ENCODE measurements around the gene TMBIM1. TPM values are rescaled to one million over a fixed set of nuclear protein-coding genes. Genes with fewer than 3 reads are reported as not detected.
A peak's percentile ranks its signal among the peaks of the same experiment; 100 is the strongest.

The TMBIM1 gene
- total RNA-seq, 1 donor from 2014 or later: 109 TPM

DNA sequence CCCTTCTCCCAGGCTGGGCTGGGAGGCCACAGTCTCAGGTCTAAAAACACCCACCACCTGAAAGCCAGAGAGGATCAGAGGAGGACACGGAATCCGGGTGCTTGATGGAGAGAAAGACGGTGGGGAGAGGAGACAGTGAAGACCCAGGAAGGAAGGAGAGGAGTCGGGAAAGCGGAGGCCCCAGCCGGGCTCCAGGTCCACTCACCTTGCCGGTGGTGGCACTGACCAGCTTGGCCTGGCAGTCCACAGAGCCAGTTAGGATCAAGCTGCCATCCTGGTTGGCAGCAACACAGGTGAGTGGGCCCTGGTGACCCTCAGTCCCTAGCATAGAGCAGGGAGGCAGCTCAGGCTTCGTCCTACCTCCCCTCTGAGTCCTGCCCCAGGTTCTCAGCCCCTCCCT lies 26.7 kb downstream of the TMBIM1 start:
- TF ChIP-seq, protein P1, sequence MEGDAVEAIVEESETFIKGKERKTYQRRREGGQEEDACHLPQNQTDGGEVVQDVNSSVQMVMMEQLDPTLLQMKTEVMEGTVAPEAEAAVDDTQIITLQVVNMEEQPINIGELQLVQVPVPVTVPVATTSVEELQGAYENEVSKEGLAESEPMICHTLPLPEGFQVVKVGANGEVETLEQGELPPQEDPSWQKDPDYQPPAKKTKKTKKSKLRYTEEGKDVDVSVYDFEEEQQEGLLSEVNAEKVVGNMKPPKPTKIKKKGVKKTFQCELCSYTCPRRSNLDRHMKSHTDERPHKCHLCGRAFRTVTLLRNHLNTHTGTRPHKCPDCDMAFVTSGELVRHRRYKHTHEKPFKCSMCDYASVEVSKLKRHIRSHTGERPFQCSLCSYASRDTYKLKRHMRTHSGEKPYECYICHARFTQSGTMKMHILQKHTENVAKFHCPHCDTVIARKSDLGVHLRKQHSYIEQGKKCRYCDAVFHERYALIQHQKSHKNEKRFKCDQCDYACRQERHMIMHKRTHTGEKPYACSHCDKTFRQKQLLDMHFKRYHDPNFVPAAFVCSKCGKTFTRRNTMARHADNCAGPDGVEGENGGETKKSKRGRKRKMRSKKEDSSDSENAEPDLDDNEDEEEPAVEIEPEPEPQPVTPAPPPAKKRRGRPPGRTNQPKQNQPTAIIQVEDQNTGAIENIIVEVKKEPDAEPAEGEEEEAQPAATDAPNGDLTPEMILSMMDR (conservative IDR thresholded peaks at IDR 0.05; ENCODE audit: low read depth, low read length): no peak
- DNase-seq (ENCODE audit: low read depth): no peak
- no peak overlapping the region for H3K4me3 ChIP-seq (ENCODE audit: low read depth, low read length)

DNA sequence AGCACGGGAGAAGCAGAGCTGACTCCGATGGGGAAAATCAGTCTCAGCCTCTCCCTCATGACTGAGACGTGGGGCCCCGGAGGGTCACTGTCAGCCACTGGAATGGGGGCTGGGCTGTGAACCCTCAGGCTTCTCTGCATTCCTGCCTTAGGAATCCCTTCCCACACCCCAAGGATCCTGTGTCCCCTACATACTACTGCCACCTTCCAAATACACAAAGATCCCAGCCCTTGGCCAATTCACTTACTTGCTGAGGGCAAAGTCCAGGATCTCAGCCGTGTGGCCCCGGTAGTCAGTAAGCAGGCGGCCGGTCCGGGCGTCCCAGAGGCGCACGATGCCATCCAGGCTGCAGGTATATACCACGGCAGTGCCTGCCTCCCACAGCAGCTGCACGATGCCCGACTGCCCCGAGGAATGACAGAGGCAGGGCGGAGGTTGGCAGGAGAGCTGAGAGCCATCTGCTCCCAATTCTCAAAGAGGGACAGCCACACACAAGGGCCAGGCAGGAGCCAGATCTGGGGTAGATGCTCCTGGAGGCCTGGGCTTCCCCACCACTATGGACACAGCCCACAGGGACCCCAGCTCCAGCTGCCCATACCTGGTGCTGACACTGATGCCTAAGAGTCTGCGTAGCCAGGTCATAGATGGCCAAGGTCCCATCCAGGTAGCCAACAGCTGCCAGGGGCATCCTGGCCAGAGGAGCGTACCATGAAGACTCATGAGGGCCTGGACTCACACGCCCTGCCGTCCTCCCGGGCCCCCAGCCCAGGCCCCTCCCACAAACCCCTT lies 27.3 kb downstream of the TMBIM1 start:
- TF ChIP-seq, protein P1 (conservative IDR thresholded peaks at IDR 0.05; ENCODE audit: low read depth, low read length): no peak
- DNase-seq (ENCODE audit: low read depth): no peak
- H3K4me3 ChIP-seq (ENCODE audit: low read depth, low read length): no peak overlapping the region

DNA sequence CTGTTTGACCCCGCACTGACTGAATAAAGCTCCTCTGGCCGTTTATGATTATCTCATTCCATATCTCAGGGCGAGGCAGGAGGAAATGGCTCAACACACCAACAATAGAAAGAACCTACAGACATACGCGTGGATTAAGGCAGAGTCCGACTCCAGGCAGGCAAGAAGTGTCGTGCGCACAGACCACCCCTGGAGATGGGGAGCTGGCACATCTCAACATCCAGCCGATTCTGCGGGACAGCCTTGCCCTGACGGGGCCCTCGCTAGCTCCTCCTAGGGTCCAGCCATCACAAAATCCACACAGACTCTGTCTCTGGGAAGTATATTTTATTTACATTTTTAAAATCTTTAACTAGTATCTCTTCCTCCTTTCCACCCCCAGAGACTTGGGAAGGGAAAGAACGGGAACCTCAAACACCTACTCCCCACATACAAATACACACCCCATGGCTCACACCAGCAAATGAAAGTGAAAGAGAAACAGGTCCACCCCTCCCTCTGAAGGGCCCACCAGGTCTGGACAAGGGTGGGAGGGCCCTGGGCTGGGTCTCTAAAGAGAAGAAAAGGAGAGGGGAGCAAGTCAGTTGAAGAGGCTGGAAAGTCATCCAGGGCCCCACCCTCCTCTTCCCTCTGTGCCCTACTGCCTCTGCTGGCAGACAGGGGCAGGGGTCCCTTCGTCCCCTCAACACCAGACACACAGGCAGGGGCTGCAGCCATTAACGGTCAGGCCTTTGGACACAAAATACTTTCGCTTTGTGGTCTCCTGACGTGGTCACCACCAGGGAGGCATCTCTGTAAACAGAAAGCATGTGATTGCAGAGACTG lies 28.3 kb downstream of the TMBIM1 start:
- DNase-seq (ENCODE audit: low read depth): no peak
- TF ChIP-seq, protein P1 (conservative IDR thresholded peaks at IDR 0.05; ENCODE audit: low read depth, low read length): peak; percentile 19
- no peak overlapping the region for H3K4me3 ChIP-seq (ENCODE audit: low read depth, low read length)

DNA sequence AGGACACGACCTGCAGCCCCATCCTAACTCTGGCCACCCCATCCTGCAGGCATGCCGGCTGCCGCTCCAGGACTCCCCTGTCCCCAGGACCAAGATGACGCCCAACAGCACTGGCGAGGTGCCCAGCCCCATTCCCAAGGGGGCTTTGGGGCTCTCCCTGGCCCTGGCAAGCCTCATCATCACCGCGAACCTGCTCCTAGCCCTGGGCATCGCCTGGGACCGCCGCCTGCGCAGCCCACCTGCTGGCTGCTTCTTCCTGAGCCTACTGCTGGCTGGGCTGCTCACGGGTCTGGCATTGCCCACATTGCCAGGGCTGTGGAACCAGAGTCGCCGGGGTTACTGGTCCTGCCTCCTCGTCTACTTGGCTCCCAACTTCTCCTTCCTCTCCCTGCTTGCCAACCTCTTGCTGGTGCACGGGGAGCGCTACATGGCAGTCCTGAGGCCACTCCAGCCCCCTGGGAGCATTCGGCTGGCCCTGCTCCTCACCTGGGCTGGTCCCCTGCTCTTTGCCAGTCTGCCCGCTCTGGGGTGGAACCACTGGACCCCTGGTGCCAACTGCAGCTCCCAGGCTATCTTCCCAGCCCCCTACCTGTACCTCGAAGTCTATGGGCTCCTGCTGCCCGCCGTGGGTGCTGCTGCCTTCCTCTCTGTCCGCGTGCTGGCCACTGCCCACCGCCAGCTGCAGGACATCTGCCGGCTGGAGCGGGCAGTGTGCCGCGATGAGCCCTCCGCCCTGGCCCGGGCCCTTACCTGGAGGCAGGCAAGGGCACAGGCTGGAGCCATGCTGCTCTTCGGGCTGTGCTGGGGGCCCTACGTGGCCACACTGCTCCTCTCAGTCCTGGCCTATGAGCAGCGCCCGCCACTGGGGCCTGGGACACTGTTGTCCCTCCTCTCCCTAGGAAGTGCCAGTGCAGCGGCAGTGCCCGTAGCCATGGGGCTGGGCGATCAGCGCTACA lies 29.4 kb downstream of the TMBIM1 start:
- TF ChIP-seq, protein P1 (conservative IDR thresholded peaks at IDR 0.05; ENCODE audit: low read depth, low read length): no peak
- no peak overlapping the region for H3K4me3 ChIP-seq (ENCODE audit: low read depth, low read length)
- no peak for DNase-seq (ENCODE audit: low read depth)

DNA sequence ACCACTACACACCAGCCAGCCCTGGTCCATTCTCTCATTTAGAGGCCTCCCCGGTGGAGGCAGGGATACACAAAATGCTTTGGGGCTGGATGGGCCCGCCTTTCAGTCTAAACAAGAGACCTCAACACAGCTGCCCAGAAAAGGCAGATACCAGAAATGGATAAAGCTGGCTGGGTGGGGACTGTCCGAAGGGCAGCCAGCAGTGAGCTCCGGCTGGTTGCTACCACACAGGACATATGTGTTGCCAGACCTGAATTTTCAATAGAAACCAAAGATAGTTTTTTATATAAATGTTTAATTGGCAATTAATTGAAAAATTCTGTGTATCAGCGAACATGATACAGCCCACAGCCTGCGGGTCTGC lies 30.1 kb downstream of the TMBIM1 start:
- TF ChIP-seq, protein P1 (conservative IDR thresholded peaks at IDR 0.05; ENCODE audit: low read depth, low read length): no peak
- no peak overlapping the region for H3K4me3 ChIP-seq (ENCODE audit: low read depth, low read length)
- no peak for DNase-seq (ENCODE audit: low read depth)

DNA sequence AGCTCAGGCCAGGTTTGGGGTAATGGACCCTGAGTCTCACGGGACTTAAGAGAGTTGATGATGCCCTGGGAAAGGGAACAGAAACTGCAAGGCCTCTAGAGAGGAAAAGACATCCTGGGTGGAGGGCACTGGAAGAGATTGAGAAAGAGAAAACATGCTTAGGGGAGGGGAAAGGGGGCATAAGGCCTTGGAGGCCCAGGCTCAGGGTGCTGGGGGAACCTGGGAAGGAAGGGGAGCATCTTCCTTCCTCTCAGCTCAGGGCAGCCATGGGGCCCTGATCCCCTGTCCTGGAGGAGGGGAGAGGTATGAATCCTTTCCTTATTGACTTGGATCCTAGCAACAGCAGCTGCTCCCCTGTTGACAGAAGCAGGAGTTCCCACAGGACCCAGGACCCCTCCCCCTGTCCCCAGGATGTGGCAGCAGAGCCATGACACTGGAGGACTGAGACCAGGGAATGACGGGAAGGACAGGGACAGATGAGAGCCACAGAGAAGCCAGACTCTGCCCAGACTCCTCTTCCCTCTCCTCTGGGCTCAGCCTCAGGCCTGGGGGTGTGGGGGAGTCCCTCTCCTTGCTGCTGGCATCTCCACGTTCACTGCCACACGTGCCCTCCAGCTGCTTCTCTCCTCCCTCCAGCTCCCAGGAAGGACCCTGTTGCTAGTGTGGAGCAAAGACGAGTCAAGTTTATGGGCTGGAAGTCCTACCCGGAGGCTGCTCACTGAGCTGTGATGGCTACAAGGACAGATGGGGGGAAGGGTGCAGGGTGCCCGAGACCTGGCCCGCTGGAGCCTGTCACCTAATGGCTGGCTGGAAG lies 30.7 kb downstream of the TMBIM1 start:
- DNase-seq (ENCODE audit: low read depth): no peak
- no peak overlapping the region for H3K4me3 ChIP-seq (ENCODE audit: low read depth, low read length)
- TF ChIP-seq, protein P1 (conservative IDR thresholded peaks at IDR 0.05; ENCODE audit: low read depth, low read length): no peak

Data from epithelial cell of proximal tubule (primary cell).